ENCODE results near the gene AIPL1. TPM values are rescaled to one million over a fixed set of nuclear protein-coding genes. Genes with fewer than 3 reads are reported as not detected.

Gene AIPL1
- total RNA-seq, 4 donors from 2014 or later, result not detected

GRCh38 chr17:6444571-6445335, 9.8 kb upstream of the AIPL1 start:
- no peaks in the 10 kb centered on the region for H3K9me3 ChIP-seq
- TF ChIP-seq POLR2A (IDR thresholded peaks at IDR 0.05), result no peak
- no peaks in the 10 kb centered on the region for H3K36me3 ChIP-seq
- no peak overlapping the region for H3K27ac ChIP-seq
- H3K4me3 ChIP-seq, result peak overlapping the region; percentile 4 to 59
- 11 to 85% methylated on average over 4 to 16 of the region's 36 CpGs for WGBS, 2 donors (ENCODE audit: low coverage in 1 of 2)
- H3K27me3 ChIP-seq, result peaks cover 8% of the 10 kb centered on the region
- H3K4me1 ChIP-seq, result peaks cover 0 to 18% (median 7%) of the 10 kb centered on the region in 3 donors
- no peak for ATAC-seq

GRCh38 chr17:6443692-6444570, 9.0 kb upstream of the AIPL1 start, which contains the start of gene PIMREG:
Gene PIMREG, plus strand, starts transcription at chr17:6444455. Its CDS starts 656 bp downstream, at chr17:6445111.
- peak within 1 kb of the TSS in 2 of 4 donors; percentile 53 to 58 for H3K27ac ChIP-seq
- peak; percentile 99 for ATAC-seq
- 0% methylated on average over 10 to 14 of the region's 62 CpGs for WGBS, 2 donors (ENCODE audit: low coverage in 1 of 2)

GRCh38 chr17:6442775-6443174, 7.9 kb upstream of the AIPL1 start:
- Histone ChIP-seq H3K27ac (no peak overlapping the region), H3K27me3 (peaks cover 26% of the 10 kb centered on the region), H3K4me3 (no peak overlapping the region), H3K4me1 (peaks cover 0 to 18% (median 7%) of the 10 kb centered on the region in 3 donors), H3K36me3 (no peaks in the 10 kb centered on the region), H3K9me3 (no peaks in the 10 kb centered on the region)
- ATAC-seq, result no peak
- no peak for TF ChIP-seq POLR2A (IDR thresholded peaks at IDR 0.05)
- TF ChIP-seq CTCF (IDR thresholded peaks at IDR 0.05), result no peak
- no peak for TF ChIP-seq POLR2AphosphoS5 (IDR thresholded peaks at IDR 0.05)
- TF ChIP-seq EP300 (IDR thresholded peaks at IDR 0.05), result no peak
- 62 to 73% methylated on average over 6 of the region's 6 CpGs for WGBS, 2 donors (ENCODE audit: low coverage in 1 of 2)

More at GRCh38 chr17:6443692-6444570, 9.0 kb upstream of the AIPL1 start, which contains the start of gene PIMREG:
- H3K4me3 ChIP-seq, result peak within 1 kb of the TSS; percentile 40 to 59
- TF ChIP-seq EP300 (IDR thresholded peaks at IDR 0.05) (no peak), POLR2A (IDR thresholded peaks at IDR 0.05) (no peak), CTCF (IDR thresholded peaks at IDR 0.05) (no peak), POLR2AphosphoS5 (IDR thresholded peaks at IDR 0.05) (no peak)
- no peaks in the 10 kb centered on the region for H3K36me3 ChIP-seq
- H3K27me3 ChIP-seq, result peaks cover 16% of the 10 kb centered on the region
- H3K9me3 ChIP-seq, result no peaks in the 10 kb centered on the region
- peaks cover 0 to 18% (median 7%) of the 10 kb centered on the region in 3 donors for H3K4me1 ChIP-seq

- H3K27me3 ChIP-seq, result peaks cover 53% of the 10 kb centered on the region
- H3K27ac ChIP-seq, result no peak overlapping the region
- ATAC-seq, result no peak
- H3K9me3 ChIP-seq, result no peaks in the 10 kb centered on the region
- WGBS, 2 donors (ENCODE audit: low coverage in 1 of 2), result 29 to 69% methylated on average over 2 to 4 of the region's 4 CpGs
- peaks cover 0 to 18% (median 7%) of the 10 kb centered on the region in 3 donors for H3K4me1 ChIP-seq
- no peaks in the 10 kb centered on the region for H3K36me3 ChIP-seq
- H3K4me3 ChIP-seq, result no peak overlapping the region
- TF ChIP-seq POLR2AphosphoS5 (IDR thresholded peaks at IDR 0.05) (no peak), POLR2A (IDR thresholded peaks at IDR 0.05) (no peak), EP300 (IDR thresholded peaks at IDR 0.05) (no peak), CTCF (IDR thresholded peaks at IDR 0.05) (no peak)
Measured at GRCh38 chr17:6439951-6440350, 5.0 kb upstream of the AIPL1 start.

- H3K4me3 ChIP-seq, result no peak overlapping the region
- TF ChIP-seq EP300 (IDR thresholded peaks at IDR 0.05) (no peak), POLR2A (IDR thresholded peaks at IDR 0.05) (no peak), POLR2AphosphoS5 (IDR thresholded peaks at IDR 0.05) (no peak), CTCF (IDR thresholded peaks at IDR 0.05) (no peak)
- WGBS, 2 donors (ENCODE audit: low coverage in 1 of 2), result 22 to 47% methylated on average over 2 to 3 of the region's 3 CpGs
- no peaks in the 10 kb centered on the region for H3K4me1 ChIP-seq
- no peaks in the 10 kb centered on the region for H3K36me3 ChIP-seq
- no peak for ATAC-seq
- H3K9me3 ChIP-seq, result no peaks in the 10 kb centered on the region
- peaks cover 56% of the 10 kb centered on the region for H3K27me3 ChIP-seq
- no peak overlapping the region for H3K27ac ChIP-seq
Measured at GRCh38 chr17:6437956-6438355, 3.0 kb upstream of the AIPL1 start.
